ENCODE data around the gene SMIM31.

DNA sequence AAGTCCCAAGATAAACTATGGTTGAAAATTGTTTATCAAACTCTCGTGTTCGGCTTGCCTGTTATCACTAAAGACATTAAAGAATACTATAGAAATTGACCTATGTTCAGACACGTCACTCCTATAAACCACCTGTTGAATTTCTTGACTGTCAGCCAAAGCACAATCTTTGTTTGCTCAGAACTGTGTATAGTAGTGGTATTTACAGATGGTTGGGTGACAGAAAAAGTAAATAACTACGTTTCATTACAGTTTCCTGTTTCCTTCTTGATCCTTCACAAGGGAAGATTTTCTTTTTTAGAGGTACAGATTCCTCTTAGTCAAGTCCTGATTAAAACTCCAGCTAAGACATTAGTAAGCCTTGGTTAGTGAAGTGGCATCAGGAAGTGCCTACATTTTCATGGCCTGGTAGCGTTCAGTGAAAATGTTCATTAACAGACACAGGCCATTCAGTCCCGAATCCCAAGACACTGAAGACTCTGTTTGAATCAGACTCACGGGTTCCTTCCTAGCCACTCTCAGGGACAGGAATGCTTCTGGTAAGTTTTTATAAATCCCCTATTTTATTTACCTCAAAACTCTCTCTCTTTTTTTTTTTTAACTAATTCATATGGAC is at the start of gene SMIM31:
- TF ChIP-seq, protein P1, sequence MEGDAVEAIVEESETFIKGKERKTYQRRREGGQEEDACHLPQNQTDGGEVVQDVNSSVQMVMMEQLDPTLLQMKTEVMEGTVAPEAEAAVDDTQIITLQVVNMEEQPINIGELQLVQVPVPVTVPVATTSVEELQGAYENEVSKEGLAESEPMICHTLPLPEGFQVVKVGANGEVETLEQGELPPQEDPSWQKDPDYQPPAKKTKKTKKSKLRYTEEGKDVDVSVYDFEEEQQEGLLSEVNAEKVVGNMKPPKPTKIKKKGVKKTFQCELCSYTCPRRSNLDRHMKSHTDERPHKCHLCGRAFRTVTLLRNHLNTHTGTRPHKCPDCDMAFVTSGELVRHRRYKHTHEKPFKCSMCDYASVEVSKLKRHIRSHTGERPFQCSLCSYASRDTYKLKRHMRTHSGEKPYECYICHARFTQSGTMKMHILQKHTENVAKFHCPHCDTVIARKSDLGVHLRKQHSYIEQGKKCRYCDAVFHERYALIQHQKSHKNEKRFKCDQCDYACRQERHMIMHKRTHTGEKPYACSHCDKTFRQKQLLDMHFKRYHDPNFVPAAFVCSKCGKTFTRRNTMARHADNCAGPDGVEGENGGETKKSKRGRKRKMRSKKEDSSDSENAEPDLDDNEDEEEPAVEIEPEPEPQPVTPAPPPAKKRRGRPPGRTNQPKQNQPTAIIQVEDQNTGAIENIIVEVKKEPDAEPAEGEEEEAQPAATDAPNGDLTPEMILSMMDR (IDR thresholded peaks at IDR 0.05) = no peak
- TF ChIP-seq POLR2AphosphoS5 (IDR thresholded peaks at IDR 0.05) (no peak), POLR2A (IDR thresholded peaks at IDR 0.05) (no peak), EP300 (IDR thresholded peaks at IDR 0.05) (no peak)
